H9 (cell line): ENCODE results near the gene EFCAB12. TPM values are rescaled to one million over a fixed set of nuclear protein-coding genes. Genes with fewer than 3 reads are reported as not detected.
"Not testable (repeated sequence)": the region's sequence is repeated elsewhere in the genome, so short reads cannot be mapped to it uniquely, and the experiment has no call there.

ENCODE experiments used
- DNase-seq: peaks from one replicate; pipeline ENCODE4 v3.0.0-alpha.2; 2017
- H2AFZ ChIP-seq: one replicate; pipeline ENCODE4 v1.6.1; 2013; ENCODE audit warnings: mild to moderate bottlenecking, low read length, control low read depth, moderate library complexity
- H2AK5ac ChIP-seq: 2 replicates; pipeline ENCODE4 v1.6.1; 2013; ENCODE audit warnings: low read length, control low read depth, mixed read lengths; ENCODE audit not compliant: insufficient read length
- H2BK120ac ChIP-seq: one replicate; pipeline ENCODE4 v1.6.1; 2013; ENCODE audit warnings: low read depth, mild to moderate bottlenecking, low read length, control low read depth, inconsistent platforms; ENCODE audit not compliant: poor library complexity, severe bottlenecking
- H2BK12ac ChIP-seq: 2 replicates; pipeline ENCODE4 v1.6.1; 2013; ENCODE audit warnings: low read length, control low read depth, mixed read lengths, low read depth; ENCODE audit not compliant: insufficient read length
- H2BK15ac ChIP-seq: 2 replicates; pipeline ENCODE4 v1.6.1; 2013; ENCODE audit warnings: low read depth, low read length, control low read depth
- H2BK20ac ChIP-seq: one replicate; pipeline ENCODE4 v1.6.1; 2013; ENCODE audit warnings: low read depth, mild to moderate bottlenecking, low read length, control low read depth, inconsistent platforms; ENCODE audit not compliant: poor library complexity, severe bottlenecking
- H2BK5ac ChIP-seq: 2 replicates; pipeline ENCODE4 v1.6.1; 2013; ENCODE audit warnings: low read length, control low read depth, mixed read lengths; ENCODE audit not compliant: insufficient read length
- H3K14ac ChIP-seq: 2 replicates; pipeline ENCODE4 v1.6.1; 2013; ENCODE audit warnings: low read length, control low read depth; ENCODE audit not compliant: insufficient read depth
- H3K18ac ChIP-seq: 2 replicates; pipeline ENCODE4 v1.6.1; 2013; ENCODE audit warnings: low read depth, mild to moderate bottlenecking, mixed read lengths, low read length, control low read depth; ENCODE audit not compliant: insufficient read length
- H3K23ac ChIP-seq: 2 replicates; pipeline ENCODE4 v1.6.1; 2013; ENCODE audit warnings: low read length, control low read depth, mixed read lengths, low read depth; ENCODE audit not compliant: insufficient read length
- H3K23me2 ChIP-seq: 2 replicates; pipeline ENCODE4 v1.6.1; 2013; ENCODE audit warnings: low read depth, mild to moderate bottlenecking, mixed read lengths, low read length, control low read depth; ENCODE audit not compliant: insufficient read length, poor library complexity, severe bottlenecking
- H3K27ac ChIP-seq: 2 replicates; pipeline ENCODE4 v1.5.1; 2013; ENCODE audit warnings: low read length, control low read depth, mixed read lengths, low read depth; ENCODE audit not compliant: insufficient read length
- H3K27me3 ChIP-seq: 2 replicates; pipeline ENCODE4 v1.6.1; 2013; ENCODE audit warnings: low read length, control low read depth, inconsistent platforms; ENCODE audit not compliant: insufficient read depth
- H3K4ac ChIP-seq: 2 replicates; pipeline ENCODE4 v1.6.1; 2013; ENCODE audit warnings: low read depth, mild to moderate bottlenecking, control low read depth, inconsistent platforms, low read length, moderate library complexity
- H3K4me1 ChIP-seq: 2 replicates; pipeline ENCODE4 v1.6.1; 2013; ENCODE audit warnings: low read length, control low read depth, inconsistent platforms; ENCODE audit not compliant: insufficient read depth
- H3K4me2 ChIP-seq: 2 replicates; pipeline ENCODE4 v1.6.1; 2013; ENCODE audit warnings: low read length, control low read depth, mixed read lengths; ENCODE audit not compliant: insufficient read length, insufficient read depth
- H3K56ac ChIP-seq: 2 replicates; pipeline ENCODE4 v1.6.1; 2013; ENCODE audit warnings: low read depth, mild to moderate bottlenecking, mixed read lengths, low read length, control low read depth; ENCODE audit not compliant: insufficient read length
- H3K79me1 ChIP-seq: 2 replicates; pipeline ENCODE4 v1.6.1; 2013; ENCODE audit warnings: low read depth, mild to moderate bottlenecking, moderate library complexity, low read length, control low read depth, inconsistent platforms; ENCODE audit not compliant: insufficient read depth, poor library complexity, severe bottlenecking
- H3K79me2 ChIP-seq: 2 replicates; pipeline ENCODE4 v1.6.1; 2013; ENCODE audit warnings: low read length, control low read depth, inconsistent platforms; ENCODE audit not compliant: insufficient read depth
- H3K9ac ChIP-seq: 2 replicates; pipeline ENCODE4 v1.6.1; 2013; ENCODE audit warnings: low read length, control low read depth, mixed read lengths; ENCODE audit not compliant: insufficient read length; ENCODE audit errors: extremely low read depth
- H3K9me3 ChIP-seq: one replicate; pipeline ENCODE4 v1.6.1; 2013; ENCODE audit warnings: low read depth, low read length, inconsistent platforms; ENCODE audit not compliant: control insufficient read depth
- H3T11ph ChIP-seq: one replicate; pipeline ENCODE4 v1.6.1; 2013; ENCODE audit warnings: mild to moderate bottlenecking, low read length, control low read depth, inconsistent platforms
- H4K20me1 ChIP-seq: one replicate; pipeline ENCODE4 v1.6.1; 2013; ENCODE audit not compliant: control insufficient read depth, insufficient read length, insufficient read depth
- H4K5ac ChIP-seq: 2 replicates; pipeline ENCODE4 v1.6.1; 2013; ENCODE audit warnings: low read depth, mild to moderate bottlenecking, mixed read lengths, low read length, control low read depth; ENCODE audit not compliant: insufficient read length
- H4K8ac ChIP-seq: replicated peaks from 2 replicates; pipeline ENCODE4 v1.6.1; 2013; ENCODE audit warnings: low read length, control low read depth, mixed read lengths, low read depth; ENCODE audit not compliant: insufficient read length
- H4K91ac ChIP-seq: 2 replicates; pipeline ENCODE4 v1.6.1; 2013; ENCODE audit warnings: low read depth, mild to moderate bottlenecking, moderate library complexity, mixed read lengths, low read length, control low read depth; ENCODE audit not compliant: insufficient read length
- H3K27ac Mint-ChIP-seq, 3 experiments: 2 replicates in 2 of 3; 3 replicates in 1 of 3; pipeline ENCODE4 v1.8.0; 2020 to 2021; ENCODE audit warnings: mixed read lengths in 3 of 3, mild to moderate bottlenecking in 1 of 3, moderate library complexity in 1 of 3
- H3K27me3 Mint-ChIP-seq: 2 replicates; pipeline ENCODE4 v1.8.0; 2021; ENCODE audit warnings: low read depth, mild to moderate bottlenecking, moderate library complexity, mixed read lengths
- H3K36me3 Mint-ChIP-seq, 3 experiments: 2 replicates in 2 of 3; 3 replicates in 1 of 3; pipeline ENCODE4 v1.8.0; 2020 to 2021; ENCODE audit warnings: low read depth in 3 of 3, mixed read lengths in 3 of 3; ENCODE audit not compliant: insufficient read depth in 1 of 3
- H3K4me1 Mint-ChIP-seq, 2 experiments: 2 replicates each; pipeline ENCODE4 v1.8.0; 2020; ENCODE audit warnings: mixed read lengths in 2 of 2
- H3K4me3 Mint-ChIP-seq, 2 experiments: 2 replicates in 1 of 2; 3 replicates in 1 of 2; pipeline ENCODE4 v1.8.0; 2020 to 2021; ENCODE audit warnings: mild to moderate bottlenecking in 2 of 2, mixed read lengths in 2 of 2, moderate library complexity in 1 of 2
- H3K9me3 Mint-ChIP-seq, 2 experiments: 2 replicates in 1 of 2; 3 replicates in 1 of 2; pipeline ENCODE4 v1.8.0; 2020; ENCODE audit warnings: mild to moderate bottlenecking in 2 of 2, mixed read lengths in 2 of 2, moderate library complexity in 1 of 2
- CTCF ChIP-seq: fragments of 200-600 bp; sonication (generic); conservative IDR thresholded peaks from 3 replicates; pipeline ENCODE4 v1.8.0; 2021; ENCODE audit warnings: antibody characterized with exemption, mild to moderate bottlenecking
- WGBS: extraction: QIAGEN DNeasy Blood & Tissue Kit; methylation state at CpG from one replicate; pipeline ENCODE4 v1.1.7; 2013; ENCODE audit warnings: missing lambda C conversion rate, low lambda C conversion rate, mixed read lengths; ENCODE audit not compliant: insufficient read length; ENCODE audit errors: extremely low coverage; 5-methylcytosine and 5-hydroxymethylcytosine counted together
- total RNA-seq: library from RNA; stranded (reverse); gene quantifications from 2 replicates; pipeline ENCODE4 v1.2.1, GENCODE V29; 2021

Gene EFCAB12
- total RNA-seq, 1 experiment from 2014 or later = 0.28 TPM

DNA sequence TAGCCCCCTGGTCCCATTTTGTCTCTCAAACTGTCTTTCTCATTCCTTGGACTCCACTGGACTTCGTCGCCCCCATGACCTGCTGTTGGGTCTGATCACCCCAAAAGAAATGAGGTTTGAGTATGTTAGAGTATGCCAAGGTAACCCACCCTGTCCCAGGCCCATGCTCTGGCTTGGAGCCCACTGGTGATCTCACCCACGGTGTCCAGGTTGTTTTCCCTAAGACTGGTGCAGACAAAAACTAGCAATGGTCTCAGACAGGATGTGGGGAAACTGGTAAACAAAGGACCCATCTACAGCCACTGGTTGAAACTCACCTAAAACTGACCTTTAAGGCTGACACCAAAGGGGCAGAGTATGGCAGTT is 38.9 kb downstream of the EFCAB12 start:
- Histone ChIP-seq H3K4me1 (no peaks in the 10 kb centered on the region; the same call in 1 of the 2 replicates), H3K9ac (no peak overlapping the region), H4K8ac (no peak overlapping the region), H4K20me1 (no peaks in the 10 kb centered on the region), H2BK20ac (no peak overlapping the region), H2BK12ac (no peak overlapping the region), H3K9me3 (no peaks in the 10 kb centered on the region), H3K4me2 (no peak overlapping the region), H3K23me2 (no peaks in the 10 kb centered on the region), H3K27ac (no peak overlapping the region), H3K18ac (no peak overlapping the region), H2AFZ (no peak overlapping the region), H2BK120ac (no peak overlapping the region), H2AK5ac (no peak overlapping the region), H3K14ac (no peak overlapping the region), H3K79me2 (peaks cover under 1% of the 10 kb centered on the region; the same call in 1 of the 2 replicates), H2BK15ac (no peak overlapping the region), H3T11ph (no peak overlapping the region), H3K27me3 (no peaks in the 10 kb centered on the region), H3K56ac (no peak overlapping the region), H4K91ac (no peak overlapping the region), H2BK5ac (no peak overlapping the region), H3K4ac (no peak overlapping the region), H3K79me1 (no peaks in the 10 kb centered on the region), H4K5ac (no peak overlapping the region), H3K23ac (no peak overlapping the region)
- H3K27ac Mint-ChIP-seq = peak overlapping the region in 1 of 3 experiments; percentile 58; a peak in 1 of 7 replicates
- no peak overlapping the region for H3K4me3 Mint-ChIP-seq
- TF ChIP-seq CTCF = no peak
- WGBS = no CpG with 5 or more reads among the region's 3 CpGs
- peaks cover 18 to 38% of the 10 kb centered on the region in 2 experiments for H3K4me1 Mint-ChIP-seq
- no peaks in the 10 kb centered on the region for H3K9me3 Mint-ChIP-seq
- peaks cover 32 to 67% (median 55%) of the 10 kb centered on the region in 3 experiments; a peak in 6 of 7 replicates for H3K36me3 Mint-ChIP-seq
- H3K27me3 Mint-ChIP-seq = peaks cover under 1% of the 10 kb centered on the region; the same call in 1 of the 2 replicates
- no peak for DNase-seq

DNA sequence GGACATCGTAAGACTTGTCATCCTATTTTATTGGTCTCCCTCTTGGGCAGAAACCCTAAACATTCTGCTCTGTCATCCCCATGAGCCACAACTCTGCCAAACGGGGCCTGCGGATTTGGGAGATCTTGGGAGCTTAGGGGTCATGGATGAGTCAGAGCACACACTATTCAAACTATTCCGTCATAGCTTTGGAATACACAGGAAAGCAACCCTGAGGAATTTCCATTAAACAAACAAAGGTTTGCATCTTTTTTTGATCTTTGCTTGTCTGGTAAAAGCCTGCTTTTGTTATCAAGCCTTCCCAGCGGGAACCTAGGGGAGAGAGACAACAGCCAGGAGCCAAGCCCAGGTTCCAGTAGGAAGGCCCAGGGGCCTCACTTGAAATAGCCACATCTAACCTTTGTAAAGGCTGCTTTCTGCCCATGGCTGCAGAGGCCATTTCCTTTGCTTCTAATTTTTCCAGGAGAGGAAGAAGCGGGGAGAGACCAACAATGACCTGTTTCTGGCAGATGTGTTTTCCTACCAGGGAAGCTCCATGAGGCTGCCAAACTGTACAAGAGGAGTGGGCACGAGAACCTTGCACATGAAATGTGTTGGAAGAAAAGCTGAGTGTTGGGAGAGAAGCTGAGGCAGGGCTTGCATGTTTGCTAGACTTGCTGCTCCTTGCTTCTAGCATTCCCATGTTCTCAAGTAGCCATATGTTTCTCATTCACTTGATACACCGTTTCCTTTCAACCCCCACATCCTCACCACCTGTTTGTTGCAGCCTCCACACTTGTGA is 39.5 kb downstream of the EFCAB12 start:
- H2BK5ac ChIP-seq, H3K4ac ChIP-seq, H4K8ac ChIP-seq, H3K4me2 ChIP-seq, H2BK120ac ChIP-seq, H2BK15ac ChIP-seq, H2BK20ac ChIP-seq, H3K56ac ChIP-seq, H3K27me3 Mint-ChIP-seq, H3K23ac ChIP-seq, H3K9ac ChIP-seq, H4K20me1 ChIP-seq, H2AFZ ChIP-seq, H3K79me2 ChIP-seq, H3K27ac ChIP-seq, H3K23me2 ChIP-seq, H3K9me3 Mint-ChIP-seq, H2AK5ac ChIP-seq, H3K9me3 ChIP-seq, H3K4me3 Mint-ChIP-seq, H4K5ac ChIP-seq, DNase-seq, H3K4me1 ChIP-seq, H3K79me1 ChIP-seq, H3T11ph ChIP-seq, H3K18ac ChIP-seq, H3K27me3 ChIP-seq, H4K91ac ChIP-seq, H2BK12ac ChIP-seq: not testable (repeated sequence)
- H3K27ac Mint-ChIP-seq = peak overlapping the region in 1 of 3 experiments; percentile 84; a peak in 2 of 7 replicates
- WGBS = no CpG with 5 or more reads among the region's 8 CpGs
- peaks cover 21 to 39% of the 10 kb centered on the region in 2 experiments for H3K4me1 Mint-ChIP-seq
- peaks cover 29 to 61% (median 54%) of the 10 kb centered on the region in 3 experiments; a peak in 6 of 7 replicates for H3K36me3 Mint-ChIP-seq
- H3K14ac ChIP-seq = 0 out of 2 replicates have a peak overlapping the region, but pooled peaks have one; percentile 57
